Measurements from ENCODE around the gene CCT6A. TPM values are rescaled to one million over a fixed set of nuclear protein-coding genes. Genes with fewer than 3 reads are reported as not detected.
"Not testable (repeated sequence)": the region's sequence is repeated elsewhere in the genome, so short reads cannot be mapped to it uniquely, and the experiment has no call there.

CCT6A gene
- total RNA-seq, 4 donors from 2014 or later, result 88.7 to 147 (median 118) TPM

GRCh38 chr7:56046721-56047445 lies 4.7 kb upstream of the CCT6A start:
- Histone ChIP-seq H3K27me3 (no peaks in the 10 kb centered on the region), H3K9me3 (no peaks in the 10 kb centered on the region), H3K36me3 (no peaks in the 10 kb centered on the region), H3K4me3 (replicated peaks in 1 of 3) (no peak overlapping the region), H3K4me1 (peaks cover 16 to 23% of the 10 kb centered on the region in 2 donors), H3K27ac (peak overlapping the region; percentile 60 to 65 (median 61))
- no peak for TF ChIP-seq POLR2A (IDR thresholded peaks at IDR 0.05)
- TF ChIP-seq CTCF (IDR thresholded peaks at IDR 0.05), result no peak
- 29 to 49% methylated on average over 5 of the region's 5 CpGs for WGBS, 2 donors
- peak; percentile 42 to 51 for DNase-seq
- intact Hi-C loops (cut with DNase I), result no loop called here

GRCh38 chr7:56047446-56048116 lies 4.0 kb upstream of the CCT6A start:
- H3K27me3 ChIP-seq; H3K9me3 ChIP-seq; H3K4me3 ChIP-seq (replicated peaks in 1 of 3); intact Hi-C loops (cut with DNase I); DNase-seq; H3K36me3 ChIP-seq: not testable (repeated sequence)
- WGBS, 2 donors, result 81% methylated on average over 9 to 11 of the region's 11 CpGs
- Histone ChIP-seq H3K27ac (peak overlapping the region; percentile 32 to 61 (median 60)), H3K4me1 (peaks cover 21 to 28% of the 10 kb centered on the region in 2 donors)

- no peaks in the 10 kb centered on the region for H3K36me3 ChIP-seq
- DNase-seq, result no peak
- H3K4me3 ChIP-seq (replicated peaks in 1 of 3), result no peak overlapping the region
- no peaks in the 10 kb centered on the region for H3K9me3 ChIP-seq
- 86 to 92% methylated on average over 1 of the region's 1 CpG for WGBS, 2 donors
- intact Hi-C loops (cut with DNase I), result no loop called here
- H3K27ac ChIP-seq, result no peak overlapping the region
- peaks cover 21 to 34% of the 10 kb centered on the region in 2 donors for H3K4me1 ChIP-seq
- TF ChIP-seq CTCF (IDR thresholded peaks at IDR 0.05) (no peak), POLR2A (IDR thresholded peaks at IDR 0.05) (no peak)
- H3K27me3 ChIP-seq, result no peaks in the 10 kb centered on the region
Observed at GRCh38 chr7:56048245-56048644, 3.3 kb upstream of the CCT6A start.

GRCh38 chr7:56048763-56049162 lies 2.8 kb upstream of the CCT6A start:
- H3K36me3 ChIP-seq; H3K9me3 ChIP-seq; intact Hi-C loops (cut with DNase I); H3K27ac ChIP-seq; H3K4me3 ChIP-seq (replicated peaks in 1 of 3); H3K27me3 ChIP-seq: not testable (repeated sequence)
- H3K4me1 ChIP-seq, result peaks cover 21 to 37% of the 10 kb centered on the region in 2 donors
- peak in 1 of 2 donors; percentile 18 for DNase-seq
- WGBS, 2 donors, result 60 to 65% methylated on average over 8 of the region's 8 CpGs

DNA sequence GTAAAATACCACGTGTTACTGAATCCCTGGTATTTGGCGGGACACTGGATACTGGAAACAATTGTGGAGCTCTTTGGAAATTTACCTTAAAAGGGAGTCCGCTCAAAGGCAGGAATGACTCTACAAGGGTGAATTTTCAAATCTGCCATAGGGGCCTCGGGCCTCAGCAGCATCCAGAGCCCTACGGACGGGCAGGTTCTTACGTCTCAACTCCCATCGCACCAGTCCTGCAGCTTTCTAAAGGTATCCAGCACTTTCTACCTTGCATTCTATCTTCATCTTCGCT lies 569 bp upstream of the CCT6A start:
- H3K27ac ChIP-seq, result peak overlapping the region; percentile 83 to 94 (median 85)
- WGBS, 2 donors, result 1% methylated on average over 9 of the region's 9 CpGs
- H3K9me3 ChIP-seq, result no peaks in the 10 kb centered on the region
- intact Hi-C loops (cut with DNase I), result loop anchor here (10.0 kb wide), 1 partner anchor 76 kb away; no protein-coding TSS in a partner anchor
- peak overlapping the region; percentile 35 to 95 (median 86) for H3K4me3 ChIP-seq (replicated peaks in 1 of 3)
- H3K27me3 ChIP-seq, result no peaks in the 10 kb centered on the region
- H3K36me3 ChIP-seq, result peaks cover 9 to 15% of the 10 kb centered on the region in 2 donors
- no peak for DNase-seq
- peaks cover 21 to 37% of the 10 kb centered on the region in 2 donors for H3K4me1 ChIP-seq
- no peak for TF ChIP-seq POLR2A (IDR thresholded peaks at IDR 0.05)
- no peak for TF ChIP-seq CTCF (IDR thresholded peaks at IDR 0.05)

GRCh38 chr7:56053379-56053778 lies 1.8 kb downstream of the CCT6A start:
- TF ChIP-seq POLR2A (IDR thresholded peaks at IDR 0.05) (no peak), CTCF (IDR thresholded peaks at IDR 0.05) (no peak)
- Histone ChIP-seq H3K27ac (no peak overlapping the region), H3K36me3 (peaks cover 32 to 37% of the 10 kb centered on the region in 2 donors), H3K9me3 (no peaks in the 10 kb centered on the region), H3K4me3 (replicated peaks in 1 of 3) (no peak overlapping the region), H3K4me1 (peaks cover 13 to 24% of the 10 kb centered on the region in 2 donors), H3K27me3 (no peaks in the 10 kb centered on the region)
- WGBS, 2 donors, result 77 to 80% methylated on average over 9 of the region's 9 CpGs
- intact Hi-C loops (cut with DNase I), result loop anchor here (10.0 kb wide), 1 partner anchor 79 kb away; no protein-coding TSS in a partner anchor
- no peak for DNase-seq

All from thyroid gland (tissue), 4 donors.